ENCODE results near the gene POU2AF2.
"Not testable (repeated sequence)": the region's sequence is repeated elsewhere in the genome, so short reads cannot be mapped to it uniquely, and the experiment has no call there.

The POU2AF2 gene, protein sequence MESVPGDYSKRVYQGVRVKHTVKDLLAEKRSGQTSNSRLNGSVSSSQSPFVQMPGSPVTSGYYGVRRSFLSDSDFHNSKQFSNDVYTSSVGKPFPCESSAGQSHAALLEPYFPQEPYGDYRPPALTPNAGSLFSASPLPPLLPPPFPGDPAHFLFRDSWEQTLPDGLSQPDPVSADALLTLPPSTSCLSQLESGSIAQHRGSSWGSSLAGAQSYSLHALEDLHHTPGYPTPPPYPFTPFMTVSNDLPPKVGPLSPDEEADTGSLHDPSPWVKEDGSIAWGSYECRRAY

DNA sequence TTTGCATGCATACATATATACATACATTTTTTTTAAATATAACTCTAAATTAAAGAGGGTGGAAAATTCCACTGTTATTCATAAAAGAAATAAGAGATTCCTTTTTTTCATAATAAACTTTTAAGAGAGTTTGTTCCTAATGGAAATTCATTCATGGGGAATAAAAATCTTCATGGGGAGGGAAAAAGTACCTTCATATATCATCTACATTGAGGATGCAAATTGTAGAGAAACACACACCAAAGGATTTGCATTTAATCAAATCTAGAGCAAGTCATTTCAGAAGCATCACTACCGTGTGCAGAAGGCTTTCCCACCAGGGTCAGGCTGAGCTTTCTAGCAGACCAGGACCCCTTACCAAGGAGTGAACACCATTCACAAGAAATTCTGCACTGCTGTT lies at the start of gene POU2AF2:
Gene POU2AF2, plus strand, starts transcription at position 301 of the 400 bp plus-strand sequence. CDS start 129 bp downstream, outside the sequence.
- no peak for DNase-seq

DNA sequence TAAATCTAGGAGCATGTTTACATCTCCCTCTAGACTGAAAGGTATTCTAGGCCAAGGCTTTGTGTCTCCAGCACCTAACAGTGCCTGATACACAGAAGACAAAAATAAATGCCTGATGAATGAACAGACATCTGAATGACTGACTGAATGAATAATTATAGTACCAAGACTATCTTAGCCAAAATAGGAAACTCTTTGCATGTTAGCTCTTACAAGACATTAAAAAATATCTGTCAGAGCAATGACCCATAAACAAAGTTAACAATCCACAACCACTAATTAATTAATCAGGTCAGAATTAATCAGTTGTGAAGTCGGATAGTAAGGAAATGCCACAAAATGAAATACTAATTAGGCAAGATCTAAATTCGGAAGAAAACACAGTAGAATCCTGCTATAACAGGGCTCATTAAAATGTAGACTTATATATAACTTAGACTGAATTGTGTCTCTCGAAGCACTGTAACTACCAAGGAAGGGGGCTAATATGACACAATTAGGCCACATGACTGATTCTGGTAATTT lies 45.5 kb upstream of the POU2AF2 start:
- DNase-seq = no peak

DNA sequence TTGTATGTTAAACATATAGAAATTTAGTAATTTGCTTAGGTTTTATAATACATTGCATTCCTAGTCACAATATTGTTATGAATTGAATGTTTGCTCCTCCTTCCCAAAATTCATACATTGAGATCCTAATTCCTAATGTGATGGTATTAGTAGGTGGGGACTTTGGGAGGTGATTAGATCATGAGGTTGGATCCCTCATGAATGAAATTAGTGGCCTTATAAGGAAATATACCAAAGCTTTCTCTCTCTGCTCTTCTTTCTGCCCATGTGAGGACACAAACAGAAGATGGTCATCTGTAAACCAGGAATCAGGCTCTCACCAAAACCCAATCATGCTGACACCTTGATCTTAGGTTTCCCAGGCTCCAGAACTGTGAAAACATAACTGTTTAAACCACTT lies 41.3 kb upstream of the POU2AF2 start:
- DNase-seq = no peak

DNA sequence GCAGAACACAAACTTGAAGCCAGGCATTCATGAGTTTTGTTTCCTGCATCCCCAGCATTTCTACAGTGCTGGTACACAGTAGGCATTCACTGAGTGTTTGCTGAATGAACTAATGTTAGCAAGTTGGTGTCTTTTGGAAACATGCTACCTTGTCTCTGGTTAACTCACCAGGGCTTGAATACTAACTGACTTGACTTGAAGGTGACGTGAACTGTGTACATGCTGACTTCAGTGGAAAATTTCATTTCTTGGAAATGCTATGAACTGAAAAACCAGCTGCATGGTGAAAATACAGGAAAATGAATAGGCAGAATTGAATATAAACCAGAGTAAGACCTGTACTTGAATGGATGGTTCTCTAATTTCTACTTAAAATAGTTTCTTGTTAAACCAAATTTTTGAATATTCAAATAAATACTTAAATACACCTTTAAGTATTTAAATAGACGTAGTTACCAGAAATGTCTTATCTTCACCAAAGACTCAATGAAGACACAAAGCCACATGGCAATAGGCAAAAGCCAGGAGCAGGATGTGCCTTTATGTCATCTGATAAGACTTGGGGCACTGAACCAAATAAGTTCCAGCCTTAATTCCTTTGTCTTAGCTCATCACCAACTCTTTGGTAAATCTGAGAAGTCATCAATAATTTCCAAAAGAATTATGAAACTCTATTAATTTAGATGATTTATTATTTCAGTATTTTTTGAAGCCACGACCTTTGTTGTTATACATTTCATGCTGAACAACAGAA lies 39.7 kb upstream of the POU2AF2 start:
- no peak for DNase-seq

DNA sequence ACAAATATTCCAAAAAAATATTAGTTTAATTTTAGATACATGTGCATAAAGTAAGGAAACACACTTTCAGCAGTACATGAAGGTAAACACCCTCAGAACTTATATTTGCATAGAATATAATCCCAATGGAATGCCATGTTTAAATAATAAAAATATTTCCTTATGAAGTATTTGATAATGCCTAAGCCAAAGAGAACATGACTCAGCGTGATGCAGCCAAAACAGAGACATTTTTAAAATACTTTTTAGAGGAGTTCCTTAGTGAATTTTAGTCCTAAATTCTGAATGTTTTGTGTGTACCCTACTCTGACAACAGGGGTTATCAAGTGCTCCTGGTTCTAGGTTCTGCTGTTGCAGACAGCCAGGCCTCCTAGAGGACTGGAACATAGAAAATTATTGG lies 39.1 kb upstream of the POU2AF2 start:
- no peak for DNase-seq

DNA sequence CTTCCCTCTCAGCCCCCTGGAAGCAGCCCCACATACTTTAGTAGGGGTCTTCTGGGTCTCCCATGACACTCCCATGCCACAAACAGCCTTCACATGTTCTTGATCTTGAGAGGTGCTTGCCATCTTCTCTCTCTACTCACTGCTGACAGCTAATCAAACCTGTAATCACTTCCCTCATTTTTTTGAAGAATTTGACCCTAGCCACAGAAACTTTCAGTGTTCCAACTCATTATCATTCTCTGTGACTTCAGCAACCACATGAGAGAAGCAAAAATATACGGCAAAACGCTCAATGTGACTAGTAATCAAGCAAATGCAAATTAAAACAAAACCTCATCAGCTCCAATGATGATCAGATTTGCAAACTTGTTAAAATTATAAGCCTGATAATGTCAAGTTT lies 38.3 kb upstream of the POU2AF2 start:
- no peak for DNase-seq

DNA sequence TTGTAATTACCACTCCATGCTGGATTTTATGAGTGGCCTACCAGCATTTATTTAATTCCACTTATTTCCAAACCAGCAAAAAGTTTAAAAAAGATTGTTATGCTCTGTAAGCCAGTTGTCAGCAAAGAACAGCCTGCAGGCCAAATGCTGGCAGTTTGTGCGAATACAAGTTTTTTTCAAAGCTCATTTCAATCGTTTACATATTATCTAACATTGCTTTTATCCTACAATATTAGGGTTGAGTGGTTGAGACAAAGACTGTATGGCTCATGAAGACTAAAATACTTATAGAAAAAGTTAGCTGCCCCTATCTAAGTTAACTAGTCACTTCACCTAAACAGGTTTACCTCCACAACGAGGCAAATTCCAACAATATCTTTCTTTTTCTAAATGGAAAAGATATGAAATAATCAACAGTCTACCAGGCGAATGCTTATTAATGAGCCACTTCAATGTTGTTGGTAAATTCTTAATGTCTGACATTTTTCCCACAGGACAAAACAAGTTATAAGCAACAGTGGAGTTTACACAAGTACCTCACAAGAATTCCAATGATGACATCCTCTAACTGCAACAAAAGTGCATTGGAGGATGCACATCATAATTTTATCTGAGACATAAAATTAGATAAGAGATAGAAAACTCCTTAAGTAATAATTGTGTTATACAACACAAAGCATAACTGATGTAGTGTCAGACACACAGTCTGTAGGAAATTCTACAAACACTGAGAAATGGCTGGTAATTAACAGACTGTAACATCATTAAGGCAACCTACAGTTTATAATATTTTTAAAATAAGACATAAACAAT lies 35.8 kb upstream of the POU2AF2 start:
- no peak for DNase-seq

DNA sequence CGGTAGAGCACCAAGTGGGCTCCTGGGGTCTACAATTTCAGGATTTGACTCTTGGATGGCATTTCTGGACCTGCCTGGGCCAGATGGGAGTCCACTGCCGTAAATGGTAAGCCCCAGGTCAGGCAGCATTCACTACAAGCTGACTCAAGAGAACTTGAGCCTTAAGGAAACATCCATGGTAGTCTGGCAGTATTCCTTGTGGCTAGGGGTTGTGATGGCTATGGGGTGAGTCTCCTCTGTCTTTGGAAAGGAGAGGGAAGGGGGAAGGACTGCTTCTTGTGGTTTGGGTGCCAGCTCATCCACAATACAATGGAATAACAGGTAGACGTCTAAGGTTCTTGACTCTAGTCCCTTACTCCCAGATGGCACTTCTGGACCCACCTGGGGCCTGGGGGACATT lies 32.3 kb upstream of the POU2AF2 start:
- DNase-seq = no peak

DNA sequence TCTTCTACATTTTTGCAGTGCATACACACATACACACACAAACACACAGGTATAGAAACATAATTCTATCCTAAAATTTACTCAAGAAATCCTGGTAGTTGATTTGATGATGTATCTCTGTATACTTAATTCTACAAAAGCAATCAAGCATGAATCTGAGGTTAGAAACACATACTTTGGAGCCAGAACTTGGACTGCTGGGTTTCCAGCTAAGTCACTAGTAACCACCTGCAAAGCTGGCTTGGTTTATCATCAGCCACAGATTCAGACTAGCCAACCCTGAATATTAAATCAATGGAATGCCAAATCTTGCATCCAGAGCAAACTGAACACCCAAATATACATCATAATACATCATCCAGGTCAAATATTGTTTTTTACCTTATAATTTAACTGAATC lies 24.8 kb upstream of the POU2AF2 start:
- no peak for DNase-seq

DNA sequence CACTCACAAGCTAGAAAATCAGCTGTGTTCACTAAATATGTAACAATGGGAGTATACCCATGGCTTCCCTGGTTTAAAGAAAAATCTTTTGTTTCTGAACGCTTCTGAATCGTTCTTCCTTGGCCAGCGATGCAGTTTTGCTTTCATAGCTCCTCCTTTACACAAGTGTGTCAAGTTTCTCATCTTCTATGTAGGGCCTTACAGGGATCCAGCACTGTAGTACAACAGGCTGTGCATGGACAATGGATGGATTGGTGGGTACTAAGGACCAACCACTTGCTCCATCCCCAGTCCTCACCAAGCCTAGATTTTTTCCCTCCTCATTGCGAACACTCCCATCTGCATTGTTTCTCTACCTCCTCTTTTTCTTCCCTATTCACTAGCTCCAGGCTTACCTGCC lies 24.3 kb upstream of the POU2AF2 start:
- DNase-seq = no peak

DNA sequence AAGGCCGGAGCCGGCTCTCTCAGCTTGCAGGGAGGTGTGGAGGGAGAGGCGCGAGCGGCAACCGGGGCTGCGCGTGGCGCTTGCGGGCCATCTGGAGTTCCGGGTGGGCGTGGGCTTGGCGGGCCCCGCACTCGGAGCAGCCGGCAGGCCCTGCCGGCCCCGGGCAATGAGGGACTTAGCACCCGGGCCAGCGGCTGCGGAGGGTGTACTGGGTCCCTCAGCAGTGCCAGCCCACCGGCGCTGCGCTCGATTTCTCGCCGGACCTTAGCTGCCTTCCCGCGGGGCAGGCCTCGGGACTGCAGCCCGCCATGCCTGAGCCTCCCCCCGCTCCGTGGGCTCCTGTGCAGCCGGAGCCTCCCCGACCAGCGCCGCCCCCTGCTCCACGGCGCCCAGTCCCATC lies 23.6 kb upstream of the POU2AF2 start:
- not testable (repeated sequence) for DNase-seq

DNA sequence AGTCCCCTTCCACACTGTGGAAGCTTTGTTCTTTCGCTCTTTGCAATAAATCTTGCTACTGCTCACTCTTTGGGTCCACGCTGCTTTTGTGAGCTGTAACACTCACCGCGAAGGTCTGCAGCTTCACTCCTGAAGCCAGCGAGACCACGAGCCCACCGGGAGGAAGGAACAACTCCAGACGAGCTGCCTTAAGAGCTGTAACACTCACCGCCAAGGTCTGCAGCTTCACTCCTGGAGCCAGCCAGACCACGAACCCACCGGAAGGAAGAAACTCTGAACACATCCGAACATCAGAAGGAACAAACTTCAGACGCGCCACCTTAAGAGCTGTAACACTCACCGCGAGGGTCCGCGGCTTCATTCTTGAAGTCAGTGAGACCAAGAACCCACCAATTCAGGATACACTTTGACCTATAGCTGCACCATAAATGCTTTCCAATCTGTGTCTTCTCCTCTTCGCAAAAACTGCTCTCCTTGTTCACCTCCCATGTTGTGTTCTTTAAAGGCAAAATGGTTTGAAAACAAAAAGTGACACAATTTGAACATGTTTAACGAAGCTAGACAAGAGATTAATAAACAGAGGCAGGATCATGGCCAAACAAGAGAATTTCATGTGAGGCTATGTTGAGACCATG lies 22.6 kb upstream of the POU2AF2 start:
- DNase-seq = not testable (repeated sequence)

DNA sequence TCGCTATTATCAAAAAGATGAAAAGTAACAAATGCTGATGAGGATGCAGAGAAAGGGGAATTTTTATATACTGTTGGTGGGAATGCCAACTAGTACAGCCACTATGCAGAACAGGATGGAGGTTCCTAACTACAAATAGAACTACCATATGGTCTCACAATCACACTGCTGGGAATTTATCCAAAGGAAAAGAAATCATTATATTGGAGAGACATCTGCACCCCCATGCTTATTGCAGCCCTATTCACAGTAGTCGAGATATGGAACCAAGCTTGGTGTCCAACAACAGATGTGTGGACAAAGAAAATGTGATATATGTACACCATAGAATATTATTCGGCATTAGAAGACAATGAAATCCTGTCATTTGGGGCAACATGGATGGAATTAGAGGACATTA lies 19.6 kb upstream of the POU2AF2 start:
- DNase-seq = no peak

DNA sequence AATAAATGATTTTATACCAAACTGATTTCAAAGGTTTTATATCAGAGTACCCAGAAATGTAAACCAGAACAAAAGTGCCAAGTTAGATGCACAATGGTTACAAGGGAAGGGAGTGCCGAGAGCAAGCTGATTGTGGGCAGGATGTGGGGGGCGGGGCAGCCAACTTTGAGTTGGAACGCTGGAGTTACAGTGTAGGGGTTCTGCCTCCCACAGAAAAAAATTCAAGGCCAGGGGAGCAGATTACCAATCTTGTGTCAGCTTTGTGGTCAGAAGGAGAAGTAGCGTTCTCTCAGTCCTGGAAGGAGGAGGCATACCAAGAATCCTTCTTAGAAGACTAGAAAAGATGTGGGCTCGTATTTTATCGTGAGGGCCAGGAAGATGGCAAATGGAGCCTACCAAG lies 15.9 kb upstream of the POU2AF2 start:
- DNase-seq = no peak

DNA sequence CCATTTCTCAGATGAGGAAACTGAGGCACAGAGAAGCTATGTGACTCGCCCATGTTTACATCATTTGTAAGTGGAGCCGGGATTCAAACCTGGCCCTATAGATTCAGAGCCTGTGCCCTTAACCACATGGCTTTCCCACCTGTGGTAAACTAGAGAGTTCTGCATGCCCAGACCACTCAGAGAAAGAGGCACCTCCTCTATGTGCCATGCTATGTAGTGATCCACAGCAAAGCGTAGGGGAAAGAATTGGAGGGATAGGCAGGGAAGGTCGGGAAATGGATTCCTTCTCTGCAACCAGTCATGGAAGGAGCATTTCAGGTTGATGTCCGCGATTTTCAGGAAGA lies 15.4 kb upstream of the POU2AF2 start:
- DNase-seq = no peak

DNA sequence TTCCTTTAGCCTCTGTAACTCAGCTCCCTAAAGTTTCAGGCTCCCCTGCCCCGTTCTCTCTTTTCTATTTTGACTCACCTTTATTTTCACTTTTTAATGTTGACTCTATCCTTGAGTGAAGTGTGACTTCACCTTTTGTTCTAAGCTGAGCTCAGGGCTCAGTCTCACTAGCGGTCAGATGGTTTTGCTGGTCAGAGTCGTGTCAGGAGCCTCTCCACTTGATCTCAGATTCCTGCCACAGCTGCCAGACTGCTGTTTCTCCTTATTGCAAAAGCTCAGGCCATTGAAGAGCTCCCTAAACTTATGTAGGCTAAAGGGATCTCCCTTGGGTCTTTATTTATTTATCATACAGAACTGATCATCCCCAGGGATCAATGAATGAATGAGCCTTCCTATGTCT lies 13.7 kb upstream of the POU2AF2 start:
- no peak for DNase-seq

DNA sequence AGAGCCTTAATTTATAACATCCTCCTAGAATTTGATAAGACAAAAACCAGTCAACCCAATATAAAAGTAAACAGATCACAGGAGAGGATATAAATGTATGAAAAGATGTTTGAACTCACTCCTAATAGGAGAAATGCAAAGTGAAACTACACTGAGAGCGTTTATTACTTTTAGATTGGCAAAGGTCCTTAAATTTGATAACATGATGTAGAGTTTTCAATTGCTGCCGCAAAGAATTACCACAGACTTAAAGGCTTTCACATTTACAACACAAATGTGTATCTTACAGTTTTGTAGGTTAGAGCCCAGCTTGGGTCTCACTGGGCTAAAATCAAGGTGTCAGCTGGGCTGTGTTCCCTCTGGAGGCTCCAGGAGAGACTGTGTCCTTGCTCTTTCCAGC lies 9.1 kb upstream of the POU2AF2 start:
- DNase-seq = no peak

DNA sequence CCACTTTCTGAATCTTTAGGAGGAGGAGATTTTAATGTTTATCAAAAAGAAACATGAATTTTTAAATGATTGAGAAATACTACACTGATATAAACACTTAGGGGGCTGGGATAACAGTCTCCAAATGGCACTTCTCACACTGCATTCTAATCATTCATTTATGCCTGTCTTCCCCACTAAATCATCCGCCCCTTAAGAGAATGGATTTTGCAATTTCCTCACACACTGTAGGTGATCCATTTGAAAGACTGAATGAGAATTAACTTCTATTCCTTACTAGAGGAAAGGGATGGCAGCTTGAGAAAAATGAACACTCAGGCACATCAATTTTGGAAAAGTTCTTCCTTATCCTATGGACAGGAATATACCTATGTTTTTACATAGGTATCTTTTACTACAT lies 7.6 kb upstream of the POU2AF2 start:
- DNase-seq = no peak

DNA sequence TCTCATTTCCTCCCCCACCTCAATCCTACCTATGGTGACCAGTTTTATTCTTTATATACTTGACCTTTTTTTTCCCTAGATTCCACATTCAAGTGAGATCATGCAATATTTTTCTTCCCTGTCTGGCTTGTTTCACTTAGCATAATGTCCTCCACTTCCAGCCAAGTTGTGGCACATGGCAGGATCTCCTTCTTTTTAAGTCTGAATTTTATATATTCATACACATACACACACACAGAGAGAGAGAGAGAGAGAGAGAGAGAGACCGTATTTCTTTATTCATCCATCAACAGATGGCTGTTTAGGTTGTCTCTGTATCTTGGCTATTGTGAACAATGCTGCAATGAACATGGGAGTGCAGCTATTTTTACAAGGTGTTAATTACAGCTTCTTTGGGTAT lies 1.4 kb downstream of the POU2AF2 start:
- no peak for DNase-seq

DNA sequence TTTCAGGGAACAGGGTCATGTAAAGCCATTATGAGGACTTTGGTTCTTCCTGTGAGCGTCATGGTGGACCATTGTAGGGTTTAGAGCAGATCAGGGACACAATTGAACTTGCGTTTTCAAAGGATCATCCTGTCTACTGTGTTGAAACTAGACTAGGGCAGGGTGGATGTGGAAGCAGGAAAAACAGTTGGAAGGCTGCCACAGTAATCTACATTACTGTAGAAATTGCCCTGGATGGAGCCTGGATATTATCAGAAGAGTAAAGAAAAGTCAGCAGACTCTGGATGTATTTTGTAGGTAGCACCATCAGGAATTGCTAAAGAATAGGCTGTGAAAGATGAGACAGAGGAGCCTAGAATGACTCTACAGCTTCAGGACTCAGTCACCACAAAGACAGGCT lies 5.4 kb downstream of the POU2AF2 start:
- DNase-seq = no peak

DNA sequence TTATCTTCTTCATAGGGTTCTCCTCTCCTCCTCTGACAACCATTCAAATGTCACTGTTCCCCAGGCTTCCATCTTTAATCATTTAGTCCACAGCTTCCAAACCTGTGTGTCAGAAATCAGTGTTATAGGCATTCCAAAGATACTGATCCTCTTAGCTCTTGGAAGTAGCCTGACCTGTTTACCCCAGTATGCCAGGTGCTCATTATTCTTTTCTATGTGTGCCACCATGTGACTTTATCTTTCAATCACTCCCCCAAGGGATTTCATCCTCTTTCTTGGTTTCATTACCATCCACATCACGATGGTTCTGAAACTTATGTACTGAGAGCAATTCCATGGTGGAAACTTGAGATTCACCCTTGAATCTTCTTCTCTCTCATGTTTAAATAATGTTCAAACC lies 7.6 kb downstream of the POU2AF2 start:
- DNase-seq = no peak

DNA sequence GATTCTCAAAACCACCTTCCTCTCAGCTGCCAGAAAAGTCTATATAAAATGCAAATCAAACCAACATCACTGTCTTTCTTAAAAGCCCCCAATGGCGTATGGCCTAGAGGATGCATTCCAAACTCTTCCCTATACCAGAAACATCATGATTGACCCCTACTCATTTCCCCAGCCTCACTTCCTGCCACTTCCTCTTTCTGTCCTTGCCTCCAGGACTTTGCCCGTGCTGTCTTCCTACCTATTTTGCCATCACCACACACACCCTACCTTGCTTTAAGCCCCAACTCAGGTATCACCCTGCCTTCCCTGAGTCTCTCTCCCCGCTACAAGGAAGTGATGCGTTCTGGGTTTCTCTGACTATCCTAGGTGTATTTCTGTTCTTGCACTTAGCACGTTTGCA lies 8.1 kb downstream of the POU2AF2 start:
- no peak for DNase-seq

All from hypothalamus (tissue), 51 donors.